Transverse colon (tissue), 3 donors: ENCODE results near the gene GPD1L.

Experiments used
- EP300 ChIP-seq: sonication (generic); formaldehyde crosslinking; IDR thresholded peaks from one replicate; pipeline ENCODE4 v1.6.1; 2017; ENCODE audit warnings: antibody characterized with exemption, low read depth
- TF ChIP-seq, protein P1 (sequence below), 5 experiments: fragments of 200-600 bp in 3 of 5; fragments of 450-650 bp in 2 of 5; sonication (generic) in 3 of 5; IDR thresholded peaks; 1 replicate in 2 of 5; 2 replicates in 3 of 5; pipeline ENCODE4 v1.5.1; 2016 to 2017; ENCODE audit warnings: antibody characterized with exemption in 5 of 5, inconsistent platforms in 3 of 5, mild to moderate bottlenecking in 2 of 5, moderate library complexity in 1 of 5

DNA sequence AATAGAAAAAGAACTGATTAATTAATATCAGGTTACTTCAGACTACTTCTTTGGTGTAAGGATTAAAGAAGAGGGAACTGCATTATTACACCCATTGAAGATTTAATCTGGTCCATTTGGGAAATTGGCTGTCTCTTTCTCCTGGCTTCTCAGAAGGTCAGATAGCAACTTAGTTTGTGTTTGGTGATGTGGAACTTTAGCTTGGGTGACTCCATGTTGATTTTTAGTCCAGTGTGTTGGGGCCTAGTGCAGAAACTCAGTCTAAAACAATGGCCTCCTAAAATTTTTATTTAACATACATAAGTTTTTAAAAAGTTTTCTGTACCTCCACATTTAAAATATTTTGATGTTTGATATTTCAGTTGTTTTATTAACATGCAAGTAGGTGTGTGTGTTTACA lies 27.6 kb upstream of the GPD1L start:
- TF ChIP-seq, protein P1, sequence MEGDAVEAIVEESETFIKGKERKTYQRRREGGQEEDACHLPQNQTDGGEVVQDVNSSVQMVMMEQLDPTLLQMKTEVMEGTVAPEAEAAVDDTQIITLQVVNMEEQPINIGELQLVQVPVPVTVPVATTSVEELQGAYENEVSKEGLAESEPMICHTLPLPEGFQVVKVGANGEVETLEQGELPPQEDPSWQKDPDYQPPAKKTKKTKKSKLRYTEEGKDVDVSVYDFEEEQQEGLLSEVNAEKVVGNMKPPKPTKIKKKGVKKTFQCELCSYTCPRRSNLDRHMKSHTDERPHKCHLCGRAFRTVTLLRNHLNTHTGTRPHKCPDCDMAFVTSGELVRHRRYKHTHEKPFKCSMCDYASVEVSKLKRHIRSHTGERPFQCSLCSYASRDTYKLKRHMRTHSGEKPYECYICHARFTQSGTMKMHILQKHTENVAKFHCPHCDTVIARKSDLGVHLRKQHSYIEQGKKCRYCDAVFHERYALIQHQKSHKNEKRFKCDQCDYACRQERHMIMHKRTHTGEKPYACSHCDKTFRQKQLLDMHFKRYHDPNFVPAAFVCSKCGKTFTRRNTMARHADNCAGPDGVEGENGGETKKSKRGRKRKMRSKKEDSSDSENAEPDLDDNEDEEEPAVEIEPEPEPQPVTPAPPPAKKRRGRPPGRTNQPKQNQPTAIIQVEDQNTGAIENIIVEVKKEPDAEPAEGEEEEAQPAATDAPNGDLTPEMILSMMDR (IDR thresholded peaks at IDR 0.05), result no peak
- TF ChIP-seq EP300, result no peak
